A549 (cell line): Measurements from ENCODE around the gene ARPC5L. TPM values are rescaled to one million over a fixed set of nuclear protein-coding genes. Genes with fewer than 3 reads are reported as not detected.
"Not testable (repeated sequence)": the region's sequence is repeated elsewhere in the genome, so short reads cannot be mapped to it uniquely, and the experiment has no call there.

Experiments
- ATAC-seq, 2 experiments: fragments of 200-7000 bp in 1 of 2; fragments of >200 bp in 1 of 2; cut with Nextera tagmentation in 1 of 2; cut with Tn5 transposase in 1 of 2; 3 replicates each; pipeline versions ENCODE4 v1.8.0 to v1.9.1; 2018 to 2020; ENCODE audit warnings: mild to moderate bottlenecking in 1 of 2, moderate library complexity in 1 of 2
- CTCF ChIA-PET: fragments of 300-600 bp; sonication (Branson Sonifier 250); formaldehyde crosslinking; extraction: SDS; loops from one replicate; lab custom pipeline; 2021; ENCODE audit warnings: antibody characterized with exemption, inconsistent platforms; lab: Yijun Ruan, JAX
- POLR2A ChIA-PET: fragments of 350-600 bp; formaldehyde crosslinking; extraction: SDS; loops from one replicate; lab custom pipeline; 2021; ENCODE audit warnings: antibody characterized with exemption, inconsistent platforms; lab: Yijun Ruan, JAX
- DNase-seq, 2 experiments: peaks; one replicate each; pipeline versions ENCODE4 v3.0.0 to v3.0.0-alpha.2; 2011 to 2016; ENCODE audit warnings: low read depth in 1 of 2, low spot score in 1 of 2
- FAIRE-seq: peaks from 2 replicates; lab custom pipeline; 2011; peaks lifted over from hg19 to GRCh38; lab: Jason Lieb, UNC
- H3K27ac ChIP-seq, 2 experiments: fragments of >200 bp; sonication (Bioruptor Twin); formaldehyde crosslinking; 3 replicates each; pipeline ENCODE4 v1.5.1; 2016 to 2017
- H3K4me1 ChIP-seq: fragments of >200 bp; sonication (Bioruptor Twin); formaldehyde crosslinking; 3 replicates; pipeline ENCODE4 v1.6.1; 2016
- H3K4me2 ChIP-seq: fragments of >200 bp; sonication (Bioruptor Twin); formaldehyde crosslinking; 3 replicates; pipeline ENCODE4 v1.6.1; 2016
- H3K4me3 ChIP-seq: fragments of >200 bp; sonication (Bioruptor Twin); formaldehyde crosslinking; 3 replicates; pipeline ENCODE4 v1.5.1; 2016
- H3K9me3 ChIP-seq: fragments of >200 bp; sonication (Bioruptor Twin); formaldehyde crosslinking; 3 replicates; pipeline ENCODE4 v1.6.1; 2016
- BHLHE40 ChIP-seq: IDR thresholded peaks from 2 replicates; pipeline ENCODE4 v1.6.1; 2012; ENCODE audit warnings: low read depth, low read length, inconsistent platforms
- CBX2 ChIP-seq: fragments of 200-600 bp; sonication (generic); IDR thresholded peaks from 2 replicates; pipeline ENCODE4 v1.6.1; 2016; ENCODE audit warnings: low read depth, mild to moderate bottlenecking, borderline replicate concordance
- CHD2 ChIP-seq: fragments of 150-350 bp; IDR thresholded peaks from 2 replicates; pipeline ENCODE4 v1.6.1; 2014; ENCODE audit warnings: low read length; ENCODE audit not compliant: partially characterized antibody
- CHD4 ChIP-seq: fragments of 200-600 bp; sonication (generic); IDR thresholded peaks from 2 replicates; pipeline ENCODE4 v1.6.1; 2016; ENCODE audit warnings: antibody characterized with exemption, mild to moderate bottlenecking, borderline replicate concordance
- E2F6 ChIP-seq: IDR thresholded peaks from 2 replicates; pipeline ENCODE4 v1.6.1; 2012; ENCODE audit warnings: low read depth, borderline replicate concordance
- EHF ChIP-seq: fragments of 250-450 bp; sonication (Bioruptor Pico); IDR thresholded peaks from 2 replicates; pipeline ENCODE4 v1.5.0; 2020; ENCODE audit warnings: mild to moderate bottlenecking
- EHMT2 ChIP-seq: fragments of 200-600 bp; sonication (generic); IDR thresholded peaks from 2 replicates; pipeline ENCODE4 v1.6.1; 2016; ENCODE audit warnings: antibody characterized with exemption, low read depth, mild to moderate bottlenecking, moderate library complexity
- FOSB ChIP-seq: fragments of 250-450 bp; sonication (Bioruptor Pico); IDR thresholded peaks from 2 replicates; pipeline ENCODE4 v1.5.0; 2020; ENCODE audit warnings: mild to moderate bottlenecking, moderate library complexity
- HDAC2 ChIP-seq: fragments of 200-600 bp; sonication (generic); IDR thresholded peaks from 2 replicates; pipeline ENCODE4 v1.6.1; 2016
- HEYL ChIP-seq: fragments of 250-450 bp; sonication (Bioruptor Pico); IDR thresholded peaks from 2 replicates; pipeline ENCODE4 v1.8.0; 2021; ENCODE audit warnings: mild to moderate bottlenecking, moderate library complexity
- HOXB5 ChIP-seq: fragments of 250-450 bp; sonication (Bioruptor Pico); IDR thresholded peaks from 2 replicates; pipeline ENCODE4 v1.5.0; 2020; ENCODE audit warnings: mild to moderate bottlenecking, moderate library complexity
- KDM5A ChIP-seq: fragments of 200-600 bp; sonication (generic); IDR thresholded peaks from 2 replicates; pipeline ENCODE4 v1.6.1; 2016; ENCODE audit warnings: antibody characterized with exemption, mild to moderate bottlenecking
- MAZ ChIP-seq: fragments of 150-350 bp; IDR thresholded peaks from 2 replicates; pipeline ENCODE4 v1.6.1; 2014; ENCODE audit warnings: antibody characterized with exemption, low read depth, low read length, borderline replicate concordance
- NPAS2 ChIP-seq: fragments of 250-450 bp; sonication (Bioruptor Pico); IDR thresholded peaks from 2 replicates; pipeline ENCODE4 v1.8.0; 2022; ENCODE audit warnings: mild to moderate bottlenecking, moderate library complexity, borderline replicate concordance
- PHF8 ChIP-seq: fragments of 200-600 bp; sonication (generic); IDR thresholded peaks from 2 replicates; pipeline ENCODE4 v1.6.1; 2016; ENCODE audit warnings: low read depth, mild to moderate bottlenecking, antibody characterized with exemption, moderate library complexity, borderline replicate concordance
- RAD21 ChIP-seq, 2 experiments: fragments of >200 bp in 1 of 2; sonication (Bioruptor Twin) in 1 of 2; formaldehyde crosslinking in 1 of 2; IDR thresholded peaks in 1 of 2; conservative IDR thresholded peaks in 1 of 2; 2 replicates in 1 of 2; 3 replicates in 1 of 2; pipeline ENCODE4 v1.6.1; 2012 to 2018; ENCODE audit warnings: inconsistent platforms in 1 of 2
- RARB ChIP-seq: fragments of 250-450 bp; sonication (Bioruptor Pico); IDR thresholded peaks from 2 replicates; pipeline ENCODE4 v1.8.0; 2021; ENCODE audit warnings: mild to moderate bottlenecking, moderate library complexity
- REST ChIP-seq: fragments of 200-600 bp; sonication (generic); IDR thresholded peaks from 2 replicates; pipeline ENCODE4 v1.6.1; 2016; ENCODE audit warnings: antibody characterized with exemption, mild to moderate bottlenecking, moderate library complexity
- SMC3 ChIP-seq: fragments of >200 bp; sonication (Bioruptor Twin); formaldehyde crosslinking; IDR thresholded peaks from 3 replicates; pipeline ENCODE4 v1.6.1; 2018; ENCODE audit warnings: inconsistent platforms
- TFCP2L1 ChIP-seq: fragments of 250-450 bp; sonication (Bioruptor Pico); IDR thresholded peaks from 2 replicates; pipeline ENCODE4 v1.5.0; 2021; ENCODE audit warnings: mild to moderate bottlenecking
- USF2 ChIP-seq: fragments of 450-650 bp; IDR thresholded peaks from 2 replicates; pipeline ENCODE4 v1.6.1; 2014; ENCODE audit warnings: antibody characterized with exemption
- ZC3H11A ChIP-seq: fragments of 450-650 bp; IDR thresholded peaks from 2 replicates; pipeline ENCODE4 v1.6.1; 2014; ENCODE audit warnings: antibody characterized with exemption, mild to moderate bottlenecking
- ZNF302 ChIP-seq: fragments of 250-450 bp; sonication (Bioruptor Pico); IDR thresholded peaks from 2 replicates; pipeline ENCODE4 v1.9.0; 2021; ENCODE audit warnings: inconsistent platforms, mild to moderate bottlenecking, moderate library complexity
- WGBS: methylation state at CpG from one replicate; pipeline ENCODE4 v1.1.6; 2017; ENCODE audit errors: missing lambda C conversion rate; 5-methylcytosine and 5-hydroxymethylcytosine counted together
- polyA plus RNA-seq, 4 experiments: library from polyadenylated mRNA; depleted of rRNA in 3 of 4; stranded (reverse); fragments of >200 nt; fragmentation: RNase III in 1 of 4; extraction: RNeasy Plus Mini Kit Qiagen cat#74134 plus additional on column Dnase treatment in 1 of 4; gene quantifications; 2 replicates in 3 of 4; 3 replicates in 1 of 4; pipeline ENCODE4 v1.2.3, GENCODE V29; 2011 to 2017
- TF ChIP-seq, protein P1 (sequence below): fragments of 250-450 bp; sonication (Bioruptor Pico); IDR thresholded peaks from 2 replicates; pipeline ENCODE4 v1.5.0; 2020; ENCODE audit warnings: low read depth, mild to moderate bottlenecking, moderate library complexity

The ARPC5L gene
- polyA plus RNA-seq, 2 of the 4 experiments (the other 2 are of a cell fraction): 59.4 to 62.8 TPM

- no peak for TF ChIP-seq ZNF302 (CRISPR knock-in tag)
- TF ChIP-seq FOSB (CRISPR knock-in tag): no peak
- no peak for TF ChIP-seq RARB (CRISPR knock-in tag)
- TF ChIP-seq HDAC2: no peak
- no peak for TF ChIP-seq ZC3H11A
Measured at GRCh38 chr9:124844291-124844690, 17.6 kb upstream of the ARPC5L start (continued).

DNA sequence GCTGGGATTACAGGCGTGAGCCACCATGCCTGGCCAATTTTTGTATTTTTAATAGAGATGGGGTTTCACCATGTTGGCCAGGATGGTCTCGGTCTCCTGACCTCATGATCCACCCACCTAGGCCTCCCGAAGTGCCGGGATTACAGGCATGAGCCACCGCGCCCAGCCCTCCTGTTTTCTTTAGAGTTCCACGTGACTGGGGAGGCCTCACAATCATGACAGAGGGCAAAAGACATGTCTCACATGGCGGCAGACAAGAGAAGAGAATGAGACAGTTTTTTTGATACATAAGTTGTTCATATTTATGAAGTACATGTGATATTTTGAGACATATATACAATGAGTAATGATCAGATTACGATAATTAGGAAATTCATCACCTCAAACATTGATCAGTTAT lies 15.5 kb upstream of the ARPC5L start:
- H3K9me3 ChIP-seq, DNase-seq, FAIRE-seq, H3K4me2 ChIP-seq, POLR2A ChIA-PET, H3K4me3 ChIP-seq, ATAC-seq, H3K27ac ChIP-seq: not testable (repeated sequence)
- CTCF ChIA-PET: interaction anchor here (0.6 to 43.0 kb wide), 3 partner anchors 11 to 1458 kb away, joined by 3 to 2512 read pairs (median 451); partner anchors contain the start of genes NR6A1 and OLFML2A
- peaks cover 12% of the 10 kb centered on the region for H3K4me1 ChIP-seq
- WGBS: 91% methylated on average over 9 of the region's 9 CpGs

DNA sequence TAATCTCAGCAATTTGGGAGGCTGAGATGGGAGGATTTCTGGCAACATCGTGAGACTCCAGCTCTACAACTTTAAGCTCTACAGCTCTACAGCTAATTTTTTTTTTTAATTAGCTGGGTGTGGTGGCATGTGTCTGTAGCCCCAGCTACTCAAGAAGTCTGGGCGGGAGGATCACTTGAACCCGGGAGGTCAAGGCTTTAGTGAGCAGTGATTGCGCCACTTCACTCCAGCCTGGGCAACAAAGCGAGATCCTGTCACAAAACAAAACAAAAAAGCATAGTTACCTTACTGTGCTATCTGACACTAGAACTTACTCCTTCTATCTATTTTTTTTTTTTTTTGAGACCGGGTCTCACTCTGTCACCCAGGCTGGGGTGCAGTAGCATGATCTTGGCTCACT lies 15.0 kb upstream of the ARPC5L start:
- peaks cover 13% of the 10 kb centered on the region for H3K4me1 ChIP-seq
- ATAC-seq (no peak), FAIRE-seq (no peak), DNase-seq (no peak)
- ChIA-PET CTCF (interaction anchor here (0.6 to 43.0 kb wide), 3 partner anchors 11 to 1458 kb away, joined by 3 to 2512 read pairs (median 451); partner anchors contain the start of genes NR6A1 and OLFML2A), POLR2A (no interaction called here)
- WGBS: 92% methylated on average over 6 of the region's 6 CpGs
- no peak overlapping the region for H3K27ac ChIP-seq
- TF ChIP-seq, protein P1, sequence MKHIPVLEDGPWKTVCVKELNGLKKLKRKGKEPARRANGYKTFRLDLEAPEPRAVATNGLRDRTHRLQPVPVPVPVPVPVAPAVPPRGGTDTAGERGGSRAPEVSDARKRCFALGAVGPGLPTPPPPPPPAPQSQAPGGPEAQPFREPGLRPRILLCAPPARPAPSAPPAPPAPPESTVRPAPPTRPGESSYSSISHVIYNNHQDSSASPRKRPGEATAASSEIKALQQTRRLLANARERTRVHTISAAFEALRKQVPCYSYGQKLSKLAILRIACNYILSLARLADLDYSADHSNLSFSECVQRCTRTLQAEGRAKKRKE (CRISPR knock-in tag): no peak
- TF ChIP-seq SMC3 (no peak), HOXB5 (CRISPR knock-in tag) (no peak), EHF (CRISPR knock-in tag) (no peak), TFCP2L1 (CRISPR knock-in tag) (no peak), RAD21 (conservative IDR thresholded peaks at IDR 0.05 in 1 of 2, IDR thresholded peaks at IDR 0.05 in 1 of 2) (no peak), NPAS2 (CRISPR knock-in tag) (no peak), CHD2 (no peak), RARB (CRISPR knock-in tag) (no peak), MAZ (no peak), CHD4 (no peak), CBX2 (no peak), USF2 (no peak), KDM5A (no peak), BHLHE40 (no peak), EHMT2 (no peak), REST (no peak), PHF8 (no peak), E2F6 (no peak), HEYL (no peak)
- no peak overlapping the region for H3K4me3 ChIP-seq
- H3K9me3 ChIP-seq: no peaks in the 10 kb centered on the region
- no peak overlapping the region for H3K4me2 ChIP-seq
